ENCODE data around the gene CLPX. TPM values are rescaled to one million over a fixed set of nuclear protein-coding genes. Genes with fewer than 3 reads are reported as not detected.
"Not testable (repeated sequence)": the region's sequence is repeated elsewhere in the genome, so short reads cannot be mapped to it uniquely, and the experiment has no call there.

Gene CLPX
- total RNA-seq, 2 experiments from 2014 or later: 26.0 to 53.3 TPM

DNA sequence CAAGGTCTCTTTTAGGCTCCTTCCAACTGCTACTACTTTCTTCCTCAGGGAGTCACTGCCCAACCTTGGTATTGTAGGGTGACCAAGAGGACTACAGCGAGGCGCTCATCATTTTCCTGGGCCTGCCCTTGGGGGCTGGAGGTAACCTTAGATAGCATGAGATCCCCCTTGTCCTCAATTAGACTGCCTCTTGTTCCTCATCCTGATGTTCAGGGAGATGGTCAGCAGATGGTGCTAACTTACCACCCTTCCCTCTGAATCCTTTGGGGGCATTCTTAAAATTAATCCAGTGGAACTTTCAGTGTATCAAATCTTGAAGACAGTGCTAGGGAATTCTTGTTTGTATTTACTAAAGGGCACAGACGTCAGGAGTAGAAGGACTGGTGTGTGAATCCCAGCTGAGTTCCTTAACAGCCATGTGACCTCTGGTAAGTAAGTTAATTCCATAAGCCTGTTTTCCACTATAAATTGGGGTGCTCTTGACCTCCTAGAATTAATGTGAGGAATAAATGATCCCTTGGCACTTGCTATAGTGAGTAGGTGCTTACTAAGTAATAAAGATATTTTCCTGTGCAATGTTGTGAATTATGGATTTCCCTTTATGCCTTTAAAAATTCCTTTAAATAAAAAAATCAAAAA, 4.1 kb upstream of the CLPX start:
- no peaks in the 10 kb centered on the region for H3K36me3 ChIP-seq (ENCODE audit: insufficient read depth, low read length)
- no peak overlapping the region for H3K4me3 ChIP-seq (ENCODE audit: low read depth, low read length, poor library complexity, severe bottlenecking)
- H3K79me2 ChIP-seq (ENCODE audit: insufficient read depth, low read depth, low read length): peaks cover 7% of the 10 kb centered on the region
- ChIA-PET CTCF (ENCODE audit: unreplicated experiment) (no interaction called here), POLR2A (no interaction called here)
- intact Hi-C loops (cut with micrococcal nuclease; ENCODE audit: unreplicated experiment): loop anchor here (1.0 to 10.0 kb wide), 3 partner anchors 108 to 196 kb away; no protein-coding TSS in a partner anchor
- H2AFZ ChIP-seq (ENCODE audit: low read length): 0 out of 2 replicates have a peak overlapping the region, but pooled peaks have one; percentile 14
- no peak overlapping the region for H3K4me2 ChIP-seq (ENCODE audit: low read length)
- peaks cover 10% of the 10 kb centered on the region for H3K4me1 ChIP-seq (ENCODE audit: insufficient read depth, low read length, poor library complexity, severe bottlenecking)
- no peak for TF ChIP-seq EZH2phosphoT487 (IDR thresholded peaks at IDR 0.05; ENCODE audit: borderline replicate concordance, low read depth, low read length)
- TF ChIP-seq, protein P1, sequence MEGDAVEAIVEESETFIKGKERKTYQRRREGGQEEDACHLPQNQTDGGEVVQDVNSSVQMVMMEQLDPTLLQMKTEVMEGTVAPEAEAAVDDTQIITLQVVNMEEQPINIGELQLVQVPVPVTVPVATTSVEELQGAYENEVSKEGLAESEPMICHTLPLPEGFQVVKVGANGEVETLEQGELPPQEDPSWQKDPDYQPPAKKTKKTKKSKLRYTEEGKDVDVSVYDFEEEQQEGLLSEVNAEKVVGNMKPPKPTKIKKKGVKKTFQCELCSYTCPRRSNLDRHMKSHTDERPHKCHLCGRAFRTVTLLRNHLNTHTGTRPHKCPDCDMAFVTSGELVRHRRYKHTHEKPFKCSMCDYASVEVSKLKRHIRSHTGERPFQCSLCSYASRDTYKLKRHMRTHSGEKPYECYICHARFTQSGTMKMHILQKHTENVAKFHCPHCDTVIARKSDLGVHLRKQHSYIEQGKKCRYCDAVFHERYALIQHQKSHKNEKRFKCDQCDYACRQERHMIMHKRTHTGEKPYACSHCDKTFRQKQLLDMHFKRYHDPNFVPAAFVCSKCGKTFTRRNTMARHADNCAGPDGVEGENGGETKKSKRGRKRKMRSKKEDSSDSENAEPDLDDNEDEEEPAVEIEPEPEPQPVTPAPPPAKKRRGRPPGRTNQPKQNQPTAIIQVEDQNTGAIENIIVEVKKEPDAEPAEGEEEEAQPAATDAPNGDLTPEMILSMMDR (conservative IDR thresholded peaks at IDR 0.05; ENCODE audit: low read length): peak; percentile 87
- H4K20me1 ChIP-seq (ENCODE audit: insufficient read depth, low read length): no peaks in the 10 kb centered on the region
- no peaks in the 10 kb centered on the region for H3K9me2 ChIP-seq (ENCODE audit: insufficient read depth, low read length)
- DNase-seq (ENCODE audit: low spot score): peak; percentile 66
- no TSS peak for BruUV-seq (replicated peaks)
- H3K27ac ChIP-seq (ENCODE audit: low read depth, low read length, poor library complexity, severe bottlenecking): no peak overlapping the region
- no peaks in the 10 kb centered on the region for H3K9me3 ChIP-seq (ENCODE audit: low read length)

DNA sequence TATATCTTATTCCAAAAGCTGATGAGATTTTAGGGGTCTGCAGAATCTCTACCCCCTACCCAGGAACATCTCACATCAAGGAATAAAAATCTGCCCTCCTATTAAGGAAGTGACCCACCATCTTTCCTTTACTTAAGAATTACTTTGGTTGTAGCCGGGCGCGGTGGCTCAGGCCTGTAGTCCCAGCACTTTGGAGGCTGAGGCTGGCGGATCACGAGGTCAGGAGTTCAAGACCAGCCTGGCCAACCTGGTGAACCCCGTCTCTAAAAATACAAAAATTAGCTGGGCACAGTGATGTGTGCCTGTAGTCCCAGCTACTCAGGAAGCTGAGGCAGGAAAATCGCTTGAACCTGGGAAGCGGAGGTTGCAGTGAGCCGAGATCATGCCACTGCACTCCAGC, 3.3 kb upstream of the CLPX start:
- H3K27ac ChIP-seq (ENCODE audit: low read depth, low read length, poor library complexity, severe bottlenecking); BruUV-seq (replicated peaks); H3K4me2 ChIP-seq (ENCODE audit: low read length); CTCF ChIA-PET (ENCODE audit: unreplicated experiment); H3K9me3 ChIP-seq (ENCODE audit: low read length); H3K4me3 ChIP-seq (ENCODE audit: low read depth, low read length, poor library complexity, severe bottlenecking); H3K9me2 ChIP-seq (ENCODE audit: insufficient read depth, low read length); H2AFZ ChIP-seq (ENCODE audit: low read length); H3K36me3 ChIP-seq (ENCODE audit: insufficient read depth, low read length); H4K20me1 ChIP-seq (ENCODE audit: insufficient read depth, low read length); DNase-seq (ENCODE audit: low spot score): not testable (repeated sequence)
- intact Hi-C loops (cut with micrococcal nuclease; ENCODE audit: unreplicated experiment): loop anchor here (10.0 kb wide), 1 partner anchor 154 kb away; no protein-coding TSS in a partner anchor
- Histone ChIP-seq H3K4me1 (ENCODE audit: insufficient read depth, low read length, poor library complexity, severe bottlenecking) (peaks cover 14% of the 10 kb centered on the region), H3K79me2 (ENCODE audit: insufficient read depth, low read depth, low read length) (peaks cover 14% of the 10 kb centered on the region)
- POLR2A ChIA-PET: interaction anchor here (0.6 kb wide), 1 partner anchor 77 kb away, joined by 3 read pairs; no protein-coding TSS in a partner anchor

DNA sequence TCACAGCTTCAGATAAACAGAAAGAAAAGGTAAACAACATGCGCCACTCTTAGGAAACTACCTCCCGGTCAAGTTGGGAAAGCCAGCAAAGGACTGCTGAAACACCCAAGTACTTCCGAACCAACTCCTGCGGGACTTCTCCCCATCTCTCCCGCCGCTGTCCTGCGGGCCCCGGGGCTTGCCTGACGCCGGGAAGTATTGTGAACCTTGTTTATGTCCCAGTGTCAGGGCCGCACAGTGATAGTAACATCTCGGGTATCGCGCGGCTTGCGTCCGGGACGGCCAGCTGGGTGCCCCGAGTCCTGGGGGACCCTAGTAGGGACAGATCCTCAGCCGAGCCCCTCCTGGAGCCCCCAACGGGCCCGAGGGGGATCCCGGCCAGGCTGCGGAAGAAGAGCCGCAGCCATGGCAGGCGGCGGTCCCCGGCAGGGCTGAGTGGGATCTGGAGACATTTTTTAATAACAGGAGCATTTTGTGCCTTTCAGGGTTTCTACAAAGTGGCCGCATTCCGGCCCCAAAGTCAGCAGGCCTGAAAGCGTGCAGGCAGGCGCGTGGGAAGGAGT, 756 bp downstream of the CLPX start:
- POLR2A ChIA-PET: interaction anchor here (0.5 to 1.9 kb wide), 5 partner anchors 14 to 103 kb away, joined by 3 to 6 read pairs (median 3); partner anchors contain the start of gene PARP16
- no peak for TF ChIP-seq EZH2phosphoT487 (IDR thresholded peaks at IDR 0.05; ENCODE audit: borderline replicate concordance, low read depth, low read length)
- TF ChIP-seq, protein P1 (conservative IDR thresholded peaks at IDR 0.05; ENCODE audit: low read length): no peak
- intact Hi-C loops (cut with micrococcal nuclease; ENCODE audit: unreplicated experiment): loop anchor here (2.0 to 10.0 kb wide), 3 partner anchors 102 to 200 kb away; partner anchors contain the start of gene PARP16

More for the DNA sequence above, 756 bp downstream of the CLPX start:
- peaks cover 17% of the 10 kb centered on the region for H3K36me3 ChIP-seq (ENCODE audit: insufficient read depth, low read length)
- H3K9me3 ChIP-seq (ENCODE audit: low read length): no peaks in the 10 kb centered on the region
- peaks cover 55% of the 10 kb centered on the region for H3K79me2 ChIP-seq (ENCODE audit: insufficient read depth, low read depth, low read length)
- peak overlapping the region; percentile 99; the same call in 1 of the 2 replicates for H2AFZ ChIP-seq (ENCODE audit: low read length)
- no peaks in the 10 kb centered on the region; the same call in 1 of the 2 replicates for H4K20me1 ChIP-seq (ENCODE audit: insufficient read depth, low read length)
- H3K9me2 ChIP-seq (ENCODE audit: insufficient read depth, low read length): no peaks in the 10 kb centered on the region
- peaks cover 27% of the 10 kb centered on the region for H3K4me1 ChIP-seq (ENCODE audit: insufficient read depth, low read length, poor library complexity, severe bottlenecking)
- CTCF ChIA-PET (ENCODE audit: unreplicated experiment): no interaction called here
- peak; percentile 58 for DNase-seq (ENCODE audit: low spot score)
- BruUV-seq (replicated peaks): no TSS peak
- peak overlapping the region; percentile 94 for H3K4me3 ChIP-seq (ENCODE audit: low read depth, low read length, poor library complexity, severe bottlenecking)
- peak overlapping the region; percentile 65 for H3K27ac ChIP-seq (ENCODE audit: low read depth, low read length, poor library complexity, severe bottlenecking)
- peak overlapping the region; percentile 80 for H3K4me2 ChIP-seq (ENCODE audit: low read length)

Data from OCI-LY7 (cell line).